Measurements from ENCODE around the gene AIFM2.
"Not testable (repeated sequence)": the region's sequence is repeated elsewhere in the genome, so short reads cannot be mapped to it uniquely, and the experiment has no call there.

AIFM2 gene

DNA sequence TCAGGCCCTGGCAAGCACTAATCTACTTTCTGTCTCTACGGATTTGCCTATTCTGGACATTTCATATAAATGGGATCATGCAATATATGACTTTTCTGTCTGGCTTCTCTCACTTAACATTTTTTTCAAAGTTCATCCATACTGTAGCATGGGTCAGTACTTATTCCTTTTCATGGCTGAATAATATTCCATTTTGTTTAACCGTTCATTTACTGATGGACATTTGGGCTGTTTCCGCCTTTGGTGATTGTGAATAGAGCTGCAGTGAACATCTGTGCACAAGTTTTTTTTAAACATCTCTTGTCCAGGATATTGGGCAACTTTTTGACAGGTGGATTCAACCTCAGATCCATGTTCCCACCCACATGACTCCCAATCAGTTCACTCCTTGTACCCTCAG, 31.0 kb downstream of the AIFM2 start:
- Mint-ChIP-seq H3K4me3 (no peak overlapping the region), H3K27ac (no peak overlapping the region), H3K4me1 (ENCODE audit: low read depth) (no peaks in the 10 kb centered on the region)

DNA sequence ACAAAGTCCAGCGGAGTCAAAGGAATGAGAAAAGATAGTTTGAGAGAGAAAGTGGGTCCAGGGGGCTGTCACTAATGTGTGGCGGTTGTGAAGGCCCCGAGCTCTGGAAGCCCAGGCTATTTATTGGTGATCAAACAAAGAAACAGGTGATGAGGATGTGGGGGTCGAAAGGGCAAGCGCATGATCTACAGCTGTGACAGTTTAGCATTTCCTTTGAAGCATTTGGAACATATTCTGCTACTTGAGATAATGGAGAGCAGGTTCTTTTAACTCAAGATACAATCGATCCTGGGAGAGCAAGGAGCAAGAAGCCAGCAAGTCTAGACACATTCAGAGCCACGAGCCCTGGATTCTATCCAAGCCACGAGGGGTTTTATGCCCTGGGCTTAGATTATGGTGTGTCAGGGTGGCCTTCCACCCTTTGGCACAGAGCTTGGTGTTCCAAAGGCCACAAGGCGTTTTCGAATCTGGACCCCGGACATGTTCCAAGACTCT, 31.5 kb downstream of the AIFM2 start:
- H3K27ac Mint-ChIP-seq; H3K4me1 Mint-ChIP-seq (ENCODE audit: low read depth); H3K4me3 Mint-ChIP-seq; intact Hi-C loops (cut with micrococcal nuclease); H3K36me3 Mint-ChIP-seq (ENCODE audit: low read depth); H3K9me3 Mint-ChIP-seq; H3K27me3 Mint-ChIP-seq: not testable (repeated sequence)

More for the DNA sequence above, 31.0 kb downstream of the AIFM2 start:
- intact Hi-C loops (cut with micrococcal nuclease) = no loop called here
- H3K27me3 Mint-ChIP-seq = no peaks in the 10 kb centered on the region
- H3K36me3 Mint-ChIP-seq (ENCODE audit: low read depth) = no peaks in the 10 kb centered on the region
- no peaks in the 10 kb centered on the region for H3K9me3 Mint-ChIP-seq

- intact Hi-C loops (cut with micrococcal nuclease) = no loop called here
- Mint-ChIP-seq H3K36me3 (ENCODE audit: low read depth) (no peaks in the 10 kb centered on the region), H3K9me3 (no peaks in the 10 kb centered on the region), H3K27me3 (no peaks in the 10 kb centered on the region), H3K27ac (no peak overlapping the region), H3K4me1 (ENCODE audit: low read depth) (no peaks in the 10 kb centered on the region), H3K4me3 (no peak overlapping the region)
Observed at GRCh38 chr10:70098271-70098670, 34.4 kb downstream of the AIFM2 start.

GRCh38 chr10:70097459-70097858, 35.2 kb downstream of the AIFM2 start:
- H3K4me1 Mint-ChIP-seq (ENCODE audit: low read depth) = no peaks in the 10 kb centered on the region
- no peaks in the 10 kb centered on the region for H3K27me3 Mint-ChIP-seq
- intact Hi-C loops (cut with micrococcal nuclease) = no loop called here
- H3K4me3 Mint-ChIP-seq = no peak overlapping the region
- H3K36me3 Mint-ChIP-seq (ENCODE audit: low read depth) = no peaks in the 10 kb centered on the region
- H3K27ac Mint-ChIP-seq = no peak overlapping the region
- H3K9me3 Mint-ChIP-seq = no peaks in the 10 kb centered on the region

- Mint-ChIP-seq H3K27me3 (no peaks in the 10 kb centered on the region), H3K4me3 (no peak overlapping the region), H3K36me3 (ENCODE audit: low read depth) (no peaks in the 10 kb centered on the region), H3K27ac (no peak overlapping the region), H3K9me3 (no peaks in the 10 kb centered on the region), H3K4me1 (ENCODE audit: low read depth) (peaks cover 5% of the 10 kb centered on the region)
- intact Hi-C loops (cut with micrococcal nuclease) = no loop called here
Observed at GRCh38 chr10:70096705-70097420, 35.8 kb downstream of the AIFM2 start.

GRCh38 chr10:70096016-70096704, 36.5 kb downstream of the AIFM2 start:
- intact Hi-C loops (cut with micrococcal nuclease) = no loop called here
- no peaks in the 10 kb centered on the region for H3K9me3 Mint-ChIP-seq
- H3K4me3 Mint-ChIP-seq = no peak overlapping the region
- H3K27me3 Mint-ChIP-seq = no peaks in the 10 kb centered on the region
- H3K27ac Mint-ChIP-seq = no peak overlapping the region
- no peaks in the 10 kb centered on the region for H3K36me3 Mint-ChIP-seq (ENCODE audit: low read depth)
- H3K4me1 Mint-ChIP-seq (ENCODE audit: low read depth) = peaks cover 8% of the 10 kb centered on the region

- peaks cover 8% of the 10 kb centered on the region for H3K4me1 Mint-ChIP-seq (ENCODE audit: low read depth)
- H3K36me3 Mint-ChIP-seq (ENCODE audit: low read depth) = no peaks in the 10 kb centered on the region
- no peaks in the 10 kb centered on the region for H3K27me3 Mint-ChIP-seq
- intact Hi-C loops (cut with micrococcal nuclease) = no loop called here
- H3K9me3 Mint-ChIP-seq = no peaks in the 10 kb centered on the region
- no peak overlapping the region for H3K4me3 Mint-ChIP-seq
- H3K27ac Mint-ChIP-seq = no peak overlapping the region
Observed at GRCh38 chr10:70094250-70094649, 38.4 kb downstream of the AIFM2 start.

GRCh38 chr10:70093335-70093944, 39.2 kb downstream of the AIFM2 start:
- no peaks in the 10 kb centered on the region for H3K36me3 Mint-ChIP-seq (ENCODE audit: low read depth)
- H3K27me3 Mint-ChIP-seq = no peaks in the 10 kb centered on the region
- H3K4me3 Mint-ChIP-seq = no peak overlapping the region
- H3K9me3 Mint-ChIP-seq = no peaks in the 10 kb centered on the region
- no peak overlapping the region for H3K27ac Mint-ChIP-seq
- peaks cover 9% of the 10 kb centered on the region for H3K4me1 Mint-ChIP-seq (ENCODE audit: low read depth)
- intact Hi-C loops (cut with micrococcal nuclease) = no loop called here

DNA sequence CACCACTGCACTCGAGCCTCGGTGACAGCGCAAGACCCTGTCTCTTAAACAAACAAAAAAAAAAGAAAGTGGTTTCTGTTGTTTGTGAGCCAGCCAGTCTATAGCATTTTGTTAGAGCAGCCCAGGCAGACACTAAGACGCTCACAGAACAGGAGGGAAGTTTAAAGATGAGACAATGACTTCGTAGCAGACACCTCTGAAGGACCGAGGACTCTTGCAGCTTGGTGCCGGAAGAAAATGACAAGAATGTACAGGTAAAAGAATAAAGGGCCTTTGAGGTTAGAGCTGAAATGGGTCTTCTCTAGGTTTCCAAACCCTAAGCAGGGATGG, 40.3 kb downstream of the AIFM2 start:
- H3K9me3 Mint-ChIP-seq = no peaks in the 10 kb centered on the region
- H3K36me3 Mint-ChIP-seq (ENCODE audit: low read depth) = no peaks in the 10 kb centered on the region
- intact Hi-C loops (cut with micrococcal nuclease) = no loop called here
- H3K4me3 Mint-ChIP-seq = no peak overlapping the region
- H3K27me3 Mint-ChIP-seq = no peaks in the 10 kb centered on the region
- H3K27ac Mint-ChIP-seq = no peak overlapping the region
- peaks cover 15% of the 10 kb centered on the region for H3K4me1 Mint-ChIP-seq (ENCODE audit: low read depth)

DNA sequence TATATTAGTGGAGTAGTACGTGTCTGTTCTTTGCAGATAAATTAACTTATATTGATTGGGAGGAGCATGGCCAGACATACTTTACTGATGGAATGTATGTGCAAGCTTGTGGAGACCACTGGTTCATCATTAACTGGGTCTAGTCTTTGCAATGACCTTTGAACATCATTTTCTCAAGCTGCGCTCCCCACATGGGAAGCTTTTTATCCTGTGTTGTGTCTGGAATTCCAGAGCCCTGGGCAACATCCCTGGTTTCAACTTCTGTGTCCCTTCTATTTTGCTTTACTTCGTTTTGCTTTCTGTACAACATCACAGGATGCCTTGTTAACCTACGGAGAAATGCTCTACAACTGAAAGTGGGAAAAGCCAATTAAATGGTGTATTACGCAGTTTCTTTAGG, 41.7 kb downstream of the AIFM2 start:
- H3K4me3 Mint-ChIP-seq = no peak overlapping the region
- peaks cover 15% of the 10 kb centered on the region for H3K4me1 Mint-ChIP-seq (ENCODE audit: low read depth)
- intact Hi-C loops (cut with micrococcal nuclease) = no loop called here
- no peak overlapping the region for H3K27ac Mint-ChIP-seq
- no peaks in the 10 kb centered on the region for H3K36me3 Mint-ChIP-seq (ENCODE audit: low read depth)
- no peaks in the 10 kb centered on the region for H3K9me3 Mint-ChIP-seq
- H3K27me3 Mint-ChIP-seq = no peaks in the 10 kb centered on the region

- H3K36me3 Mint-ChIP-seq (ENCODE audit: low read depth) = no peaks in the 10 kb centered on the region
- intact Hi-C loops (cut with micrococcal nuclease) = no loop called here
- no peaks in the 10 kb centered on the region for H3K27me3 Mint-ChIP-seq
Observed at GRCh38 chr10:70090013-70090412, 42.6 kb downstream of the AIFM2 start.

GRCh38 chr10:70088308-70088698, 44.3 kb downstream of the AIFM2 start:
- Mint-ChIP-seq H3K27ac (no peak overlapping the region), H3K27me3 (no peaks in the 10 kb centered on the region), H3K4me3 (no peak overlapping the region), H3K36me3 (ENCODE audit: low read depth) (no peaks in the 10 kb centered on the region), H3K9me3 (no peaks in the 10 kb centered on the region), H3K4me1 (ENCODE audit: low read depth) (peaks cover 15% of the 10 kb centered on the region)
- intact Hi-C loops (cut with micrococcal nuclease) = no loop called here

More at GRCh38 chr10:70090013-70090412, 42.6 kb downstream of the AIFM2 start:
- Mint-ChIP-seq H3K9me3 (no peaks in the 10 kb centered on the region), H3K4me3 (no peak overlapping the region), H3K4me1 (ENCODE audit: low read depth) (peaks cover 15% of the 10 kb centered on the region), H3K27ac (no peak overlapping the region)

GRCh38 chr10:70087616-70088307, 44.9 kb downstream of the AIFM2 start:
- Mint-ChIP-seq H3K4me3 (no peak overlapping the region), H3K27ac (no peak overlapping the region), H3K4me1 (ENCODE audit: low read depth) (peaks cover 15% of the 10 kb centered on the region), H3K27me3 (no peaks in the 10 kb centered on the region), H3K9me3 (no peaks in the 10 kb centered on the region), H3K36me3 (ENCODE audit: low read depth) (no peaks in the 10 kb centered on the region)
- intact Hi-C loops (cut with micrococcal nuclease) = no loop called here

DNA sequence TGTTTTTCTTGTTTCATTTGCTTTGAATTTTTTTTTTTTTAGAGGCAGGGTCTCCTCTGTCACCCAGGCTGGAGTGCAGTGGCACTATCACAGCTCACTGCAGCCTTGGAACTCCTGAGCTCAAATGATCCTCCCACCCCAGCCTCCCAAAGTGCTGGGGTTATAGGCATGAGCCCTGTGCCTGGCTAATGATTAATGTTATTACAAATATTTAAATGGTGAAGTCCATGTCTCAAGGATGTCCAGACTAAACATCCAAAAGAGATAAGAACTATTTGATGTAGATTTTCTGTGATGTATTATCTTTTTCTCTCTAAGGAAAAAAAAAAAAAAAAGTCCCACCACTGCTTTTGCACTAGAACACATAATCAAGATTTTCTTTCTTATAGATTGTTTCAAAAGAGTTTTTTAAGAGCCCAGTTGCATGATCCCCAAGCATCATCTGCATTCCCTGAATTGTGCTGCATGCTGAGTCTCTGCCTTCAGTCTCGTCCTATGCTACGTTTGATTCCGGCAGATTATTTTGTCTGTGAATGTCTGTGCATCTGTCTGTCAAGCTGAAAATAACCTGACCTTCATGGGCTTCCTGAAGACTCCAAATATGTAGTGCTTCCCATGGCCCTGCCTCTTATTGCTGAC, 46.5 kb downstream of the AIFM2 start:
- H3K4me3 Mint-ChIP-seq = no peak overlapping the region
- H3K9me3 Mint-ChIP-seq = no peaks in the 10 kb centered on the region
- H3K36me3 Mint-ChIP-seq (ENCODE audit: low read depth) = no peaks in the 10 kb centered on the region
- H3K27ac Mint-ChIP-seq = no peak overlapping the region
- peaks cover 7% of the 10 kb centered on the region for H3K4me1 Mint-ChIP-seq (ENCODE audit: low read depth)
- H3K27me3 Mint-ChIP-seq = no peaks in the 10 kb centered on the region
- intact Hi-C loops (cut with micrococcal nuclease) = no loop called here

Measured in dendritic cell treated with granulocyte-macrophage colony-stimulating factor and Interleukin-4, amounts not matched to agents 40 ng/mL and 50 ng/mL, for 4 days (primary cell).